HG02943 (cell line): ENCODE measurements around the gene HPCAL1.

Experiments used
- ATAC-seq: cut with Tn5 transposase; IDR thresholded peaks from one replicate; pipeline ENCODE4 v1.9.1; 2021; ENCODE audit warnings: mild to moderate bottlenecking, low read depth, moderate library complexity; ENCODE audit not compliant: unreplicated experiment

HPCAL1 gene

DNA sequence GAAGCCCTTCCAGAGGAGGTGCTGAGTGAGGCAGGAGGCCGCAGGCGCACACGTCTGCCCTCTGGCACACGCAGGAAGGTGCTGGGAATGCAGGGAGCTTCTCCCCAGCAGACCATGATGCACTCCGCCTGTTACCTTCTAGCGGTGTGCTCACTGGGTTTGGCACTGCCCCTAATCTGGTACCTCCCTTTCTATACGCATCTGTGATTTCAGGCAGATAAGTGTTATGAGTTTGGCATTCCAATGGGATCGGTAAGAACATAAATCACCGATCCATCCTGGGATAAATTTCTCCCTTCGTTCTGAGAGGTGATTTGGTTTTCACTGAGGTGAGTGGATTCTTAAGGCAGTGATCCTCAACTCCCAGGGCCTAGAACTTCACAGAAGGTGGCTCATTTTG lies 110.8 kb downstream of the HPCAL1 start:
- ATAC-seq, result no peak

DNA sequence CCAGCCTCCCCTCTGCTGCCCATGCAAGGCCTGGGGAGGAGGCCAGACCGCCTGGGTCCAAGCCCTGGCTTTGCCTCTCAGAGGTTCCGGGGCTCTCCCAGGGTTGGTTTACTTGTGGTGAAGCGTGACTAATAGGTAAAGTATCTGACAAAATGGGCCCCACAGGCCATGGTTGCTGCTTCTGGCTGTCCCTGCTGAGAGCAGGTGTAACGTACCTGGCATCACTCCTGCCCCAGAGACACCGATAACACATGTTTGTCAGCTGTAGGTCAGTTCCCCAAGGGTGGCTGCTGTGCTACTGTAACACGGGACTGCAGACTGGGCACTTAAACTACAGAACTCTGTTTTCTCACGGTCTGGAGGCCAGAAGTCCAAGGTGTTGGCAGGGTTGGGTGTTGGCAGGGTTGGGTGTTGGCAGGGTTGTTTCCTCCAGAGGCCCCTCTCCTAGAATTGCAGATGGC lies 111.3 kb downstream of the HPCAL1 start:
- no peak for ATAC-seq

DNA sequence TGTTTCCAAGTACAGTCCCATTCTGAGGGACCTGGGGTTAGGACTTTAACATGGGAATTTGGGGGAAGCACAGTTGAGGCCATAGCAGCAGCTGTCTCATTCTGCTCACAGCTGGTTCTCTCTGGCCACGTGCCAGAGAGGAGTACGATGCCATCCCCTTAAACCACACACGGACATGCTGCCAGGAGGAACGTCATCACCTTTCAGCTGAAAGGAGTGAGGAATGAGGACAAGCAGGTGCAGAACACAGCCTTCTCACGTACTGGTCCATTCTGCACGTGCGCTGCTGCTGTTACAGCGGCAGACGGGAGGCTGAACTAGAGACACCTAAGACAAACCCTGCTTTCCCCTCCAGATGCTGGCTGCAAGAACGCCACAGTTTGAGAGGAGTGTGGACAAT lies 111.9 kb downstream of the HPCAL1 start:
- no peak for ATAC-seq

DNA sequence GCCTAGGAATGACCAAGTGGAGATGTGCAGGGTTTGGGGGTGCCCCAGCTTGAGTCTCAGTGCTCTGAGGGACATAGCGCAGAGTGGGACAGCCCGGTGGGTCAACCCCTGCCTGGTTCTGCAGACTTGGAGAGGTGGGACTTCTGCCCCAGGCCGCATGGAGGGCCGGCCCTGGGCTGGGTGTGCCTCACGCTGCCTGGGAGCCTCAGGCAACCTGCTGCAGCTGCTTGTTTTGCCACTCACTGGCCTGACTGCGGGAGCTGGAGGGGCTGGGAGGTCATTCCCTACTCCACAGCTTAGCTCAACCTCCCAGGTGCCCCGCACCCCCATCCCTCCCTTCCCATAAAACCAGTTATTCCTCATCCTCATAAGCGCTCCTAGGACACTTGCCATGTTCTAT lies 112.3 kb downstream of the HPCAL1 start:
- no peak for ATAC-seq

- no peak for ATAC-seq
These were observed 112.9 kb downstream of the HPCAL1 start for GRCh38 chr2:10415640-10416039.

- ATAC-seq, result no peak
These were observed 115.0 kb downstream of the HPCAL1 start for GRCh38 chr2:10417551-10418335.

- ATAC-seq, result no peak
These were observed 117.0 kb downstream of the HPCAL1 start for GRCh38 chr2:10419553-10420257.

- ATAC-seq, result no peak
These were observed 119.5 kb downstream of the HPCAL1 start for GRCh38 chr2:10422251-10422650.

DNA sequence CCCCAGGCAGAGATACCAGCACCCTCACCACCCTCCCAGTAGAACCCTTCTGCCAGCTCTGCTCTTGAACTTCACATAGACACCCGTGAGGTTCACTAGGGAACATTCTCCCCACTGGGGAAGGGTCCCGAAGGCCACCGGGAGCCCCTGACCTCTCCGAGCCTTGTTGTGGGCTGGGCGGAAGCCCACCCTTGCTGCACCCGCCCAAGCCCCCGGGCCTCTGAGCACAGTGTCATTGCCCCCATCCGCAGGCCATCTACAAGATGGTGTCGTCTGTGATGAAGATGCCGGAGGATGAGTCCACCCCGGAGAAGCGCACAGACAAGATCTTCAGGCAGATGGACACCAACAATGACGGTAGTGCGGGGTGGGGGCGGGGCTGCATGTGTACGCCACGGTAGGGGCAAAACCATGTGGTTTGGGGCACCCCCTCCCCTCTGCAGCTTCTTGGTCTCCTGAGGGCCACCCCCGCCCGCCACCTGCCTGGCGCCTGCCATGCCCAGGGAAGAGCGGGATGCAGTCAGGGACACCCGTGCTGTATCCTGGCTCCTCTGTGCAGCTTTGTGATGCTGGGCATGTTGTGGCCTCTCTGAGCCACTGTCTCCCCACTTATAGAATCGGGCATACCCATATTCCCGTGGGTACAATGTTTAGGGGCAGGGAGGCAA lies 120.2 kb downstream of the HPCAL1 start:
- ATAC-seq, result no peak

DNA sequence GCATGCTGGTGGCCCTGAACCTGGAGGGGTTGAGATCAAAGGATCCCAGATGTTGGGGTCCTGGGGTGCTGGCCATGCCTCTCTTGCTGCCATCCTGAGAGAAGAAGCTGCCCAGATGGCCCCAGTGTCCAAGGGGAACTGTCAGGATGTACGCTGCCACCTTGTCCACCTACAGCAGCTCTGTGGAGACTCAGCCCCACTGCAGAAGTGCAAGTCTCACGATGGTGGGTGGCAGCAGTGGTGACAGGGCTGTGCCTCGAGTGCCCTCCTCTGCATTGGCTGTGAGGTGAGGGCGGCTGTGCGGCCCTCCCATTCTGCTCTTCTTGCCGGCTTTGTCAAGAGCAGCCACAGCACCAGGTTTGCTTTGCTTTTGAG lies 120.7 kb downstream of the HPCAL1 start:
- ATAC-seq, result no peak

- no peak for ATAC-seq
These were observed 121.3 kb downstream of the HPCAL1 start for GRCh38 chr2:10424051-10424450.

DNA sequence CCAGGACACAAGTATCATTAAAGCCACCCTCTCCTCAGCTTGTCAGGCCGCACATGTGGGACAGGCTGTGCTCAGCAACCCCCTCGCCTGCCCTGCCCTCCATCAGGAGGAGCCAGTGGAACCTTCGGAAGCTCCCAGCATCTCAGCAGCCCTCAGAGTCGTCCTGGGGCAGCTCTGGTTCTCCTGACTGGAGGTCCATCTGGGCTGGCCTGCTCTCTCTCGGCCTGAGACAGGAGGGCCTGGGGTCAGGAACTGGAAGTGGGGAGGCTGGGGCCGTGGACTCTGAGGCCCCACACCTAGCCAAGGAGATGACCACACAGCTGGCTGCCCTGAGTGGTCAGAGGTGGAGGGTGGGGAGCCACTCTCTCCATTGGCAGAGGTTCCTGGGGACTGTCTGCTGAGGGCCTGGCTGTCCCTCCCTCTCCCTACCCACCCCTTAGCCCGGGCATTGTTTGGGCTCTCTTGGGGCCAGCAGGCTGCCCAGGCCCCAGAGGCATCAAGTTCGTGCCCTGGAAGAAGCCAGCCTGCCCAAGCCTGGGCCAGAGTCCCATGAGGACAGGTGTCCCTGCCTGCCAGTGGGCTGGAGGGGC lies 122.3 kb downstream of the HPCAL1 start:
- no peak for ATAC-seq

DNA sequence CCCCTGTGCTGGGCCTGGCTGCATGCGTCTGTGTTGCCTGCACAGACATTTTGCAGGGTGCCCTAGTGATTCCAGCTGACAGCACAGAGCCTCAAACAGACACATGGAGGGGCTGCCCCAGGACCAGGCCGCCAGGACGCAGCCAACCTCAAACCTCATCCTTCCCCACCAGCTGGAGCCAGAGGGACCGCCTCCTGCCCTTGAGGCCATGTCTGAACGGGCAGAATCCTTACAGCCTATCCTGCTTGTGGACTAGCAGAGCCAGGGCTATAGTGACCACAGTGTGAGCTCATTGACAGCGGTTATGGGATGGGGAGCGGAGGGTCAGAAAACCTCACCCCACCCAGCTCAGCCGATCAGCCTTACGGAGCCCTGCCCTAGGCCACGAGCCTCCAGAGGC lies 123.0 kb downstream of the HPCAL1 start:
- no peak for ATAC-seq

DNA sequence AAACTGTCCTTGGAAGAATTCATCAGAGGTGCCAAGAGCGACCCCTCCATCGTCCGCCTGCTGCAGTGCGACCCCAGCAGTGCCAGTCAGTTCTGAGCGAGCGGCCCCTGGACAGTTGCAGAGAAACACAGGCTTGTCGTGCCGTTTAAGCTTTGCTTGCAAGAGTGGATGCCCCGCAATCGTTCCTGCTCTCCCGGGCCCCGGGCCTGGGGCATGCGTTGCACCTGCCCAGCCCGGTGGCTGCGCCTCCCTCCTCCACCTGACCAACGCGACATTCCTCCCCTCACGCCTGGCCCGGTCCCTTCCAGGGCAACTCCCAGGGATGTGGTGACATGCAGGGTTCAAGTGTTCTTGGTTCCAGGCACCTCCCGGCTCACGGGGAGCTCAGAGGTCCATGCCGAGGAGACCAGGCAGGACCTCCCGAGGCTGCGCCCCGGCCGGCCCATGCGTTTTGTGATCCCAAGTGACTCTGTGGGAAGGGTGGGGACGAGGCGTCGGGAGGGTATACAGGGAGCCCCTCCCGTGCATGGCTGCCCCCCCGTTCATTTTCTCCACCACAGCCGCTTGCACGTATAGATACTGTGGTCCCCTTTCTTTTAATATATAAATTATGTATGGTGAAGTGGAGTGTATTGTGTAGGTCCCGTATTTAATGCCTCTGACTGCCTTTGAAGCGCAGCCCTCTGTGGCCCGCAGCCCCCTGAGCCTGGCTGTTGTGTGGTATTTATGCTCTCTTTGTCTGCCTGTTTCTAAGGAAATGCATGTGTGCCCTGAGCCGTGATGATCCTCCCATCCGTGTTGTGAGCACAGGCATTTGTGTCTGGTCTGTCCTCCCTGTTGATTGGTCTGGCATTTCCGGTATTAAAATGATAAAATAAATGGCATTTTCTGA lies 124.3 kb downstream of the HPCAL1 start:
- no peak for ATAC-seq

DNA sequence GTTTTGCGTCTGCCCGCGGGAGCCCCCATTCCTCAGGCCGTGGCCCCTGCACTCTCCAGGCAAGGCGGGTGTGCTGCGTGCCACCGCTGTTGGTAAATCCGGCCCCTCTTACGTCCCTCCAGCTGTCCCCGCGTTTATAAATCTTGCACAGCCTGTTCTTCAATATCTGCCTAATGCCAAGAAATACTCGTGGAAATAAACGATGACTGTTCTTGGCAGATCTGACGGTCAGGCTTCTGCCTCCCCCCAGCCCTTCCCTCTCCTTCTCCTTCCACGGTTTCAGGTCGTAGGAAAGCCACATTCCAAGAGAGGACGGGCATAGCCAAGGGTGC lies 124.9 kb downstream of the HPCAL1 start:
- no peak for ATAC-seq

- no peak for ATAC-seq
These were observed 125.7 kb downstream of the HPCAL1 start for GRCh38 chr2:10428355-10428754.

DNA sequence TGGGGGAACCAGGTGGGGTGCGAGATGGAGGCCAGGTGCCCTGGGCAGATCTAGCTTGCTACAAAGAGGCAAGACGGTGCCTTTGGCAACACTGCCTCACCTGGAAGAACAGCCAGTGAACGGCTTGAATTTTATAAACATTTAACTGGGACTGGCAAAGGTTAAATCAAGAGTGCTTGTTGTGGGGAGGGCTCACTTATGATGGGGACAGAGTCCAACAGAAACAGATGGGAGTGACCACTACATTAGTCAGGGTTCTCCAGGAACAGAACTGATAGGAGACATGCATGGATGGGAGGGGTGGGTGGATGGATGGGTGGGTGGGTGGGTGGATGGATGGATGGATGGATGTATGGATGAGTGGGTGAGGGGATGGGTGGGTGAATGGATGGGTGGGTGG lies 126.2 kb downstream of the HPCAL1 start:
- no peak for ATAC-seq

DNA sequence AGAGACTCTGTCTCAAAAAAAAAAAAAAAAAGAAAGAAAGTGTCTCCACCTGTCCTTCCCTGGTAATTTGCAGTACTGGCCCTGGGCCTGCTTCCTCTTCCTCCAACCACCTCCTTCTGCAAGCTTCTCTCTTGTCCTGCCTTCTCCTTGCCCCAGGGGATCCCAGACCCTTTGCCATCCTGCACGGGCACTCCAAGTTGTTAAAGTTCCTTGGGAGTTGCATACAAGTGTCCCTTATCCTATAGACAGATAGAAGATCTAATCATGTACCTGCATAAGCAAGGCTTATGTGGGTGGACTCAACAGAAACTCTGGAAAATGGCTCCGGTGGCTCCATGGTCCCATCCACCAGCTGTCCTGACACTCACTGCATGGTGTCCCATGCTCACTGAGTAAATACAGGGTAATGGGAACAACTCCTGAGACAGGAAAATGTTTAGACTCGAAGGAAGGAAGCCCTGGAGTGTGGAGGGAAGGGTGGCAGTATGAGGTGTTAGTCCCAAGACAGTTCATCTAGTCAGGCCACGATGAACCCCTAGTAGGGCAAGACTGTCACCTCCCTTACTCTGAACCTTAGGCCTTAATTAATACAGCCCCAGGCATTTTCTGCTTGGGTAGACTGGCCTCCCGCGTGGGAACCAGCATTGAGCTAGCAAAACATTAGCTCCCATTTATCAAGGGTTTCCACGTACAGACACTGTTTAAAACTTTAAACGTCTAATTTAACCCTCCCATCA lies 128.3 kb downstream of the HPCAL1 start:
- ATAC-seq, result no peak

GRCh38 chr2:10431797-10432196 lies 129.1 kb downstream of the HPCAL1 start:
- no peak for ATAC-seq
